GM23338 (cell line): ENCODE data around the gene TSFM.

Experiments
- CTCF ChIP-seq, 2 experiments: fragments of 200-600 bp in 1 of 2; sonication (generic) in 1 of 2; conservative IDR thresholded peaks; 2 replicates each; pipeline versions ENCODE4 v1.5.1 to v1.6.1; 2016 to 2017; ENCODE audit warnings: antibody characterized with exemption in 2 of 2, low read depth in 2 of 2, mild to moderate bottlenecking in 2 of 2, moderate library complexity in 1 of 2
- EZH2 ChIP-seq: fragments of 200-600 bp; sonication (generic); IDR thresholded peaks from one replicate; pipeline ENCODE4 v1.8.0; 2017; ENCODE audit warnings: antibody characterized with exemption, mild to moderate bottlenecking, low read depth; ENCODE audit not compliant: unreplicated experiment
- EZH2phosphoT487 ChIP-seq: fragments of 200-600 bp; sonication (generic); IDR thresholded peaks from one replicate; pipeline ENCODE4 v1.8.1; 2018; ENCODE audit warnings: antibody characterized with exemption; ENCODE audit not compliant: unreplicated experiment
- JUNB ChIP-seq: IDR thresholded peaks from one replicate; pipeline ENCODE4 v1.6.1; 2016; ENCODE audit warnings: antibody characterized with exemption; ENCODE audit not compliant: unreplicated experiment
- POLR2AphosphoS5 ChIP-seq: IDR thresholded peaks from 2 replicates; pipeline ENCODE4 v1.6.1; 2016; ENCODE audit warnings: antibody characterized with exemption, low read depth
- REST ChIP-seq: IDR thresholded peaks from one replicate; pipeline ENCODE4 v1.6.1; 2018; ENCODE audit warnings: antibody characterized with exemption; ENCODE audit not compliant: unreplicated experiment
- ZNF331 ChIP-seq: fragments of 250-450 bp; sonication (Bioruptor Pico); IDR thresholded peaks from 2 replicates; pipeline ENCODE4 v1.5.0; 2020; ENCODE audit warnings: low read depth, mild to moderate bottlenecking, moderate library complexity

- TF ChIP-seq CTCF (conservative IDR thresholded peaks at IDR 0.05; ENCODE audit: low read depth in 2 of 2) (no peak), ZNF331 (CRISPR knock-in tag) (no peak), EZH2 (no peak), REST (no peak), JUNB (no peak), POLR2AphosphoS5 (no peak), EZH2phosphoT487 (no peak)
These were observed 58.9 kb downstream of the TSFM start for GRCh38 chr12:57841445-57841844.
